ENCODE measurements around the gene BCL11A. TPM values are rescaled to one million over a fixed set of nuclear protein-coding genes. Genes with fewer than 3 reads are reported as not detected.
A peak's percentile ranks its signal among the peaks of the same experiment; 100 is the strongest.

Gene BCL11A
- total RNA-seq, 1 donor from 2014 or later, result 0.67 TPM

- peaks cover 8% of the 10 kb centered on the region for H3K4me1 Mint-ChIP-seq
- no peak overlapping the region for H3K4me3 Mint-ChIP-seq
- Histone ChIP-seq H3F3A (ENCODE audit: low read depth) (no peaks in the 10 kb centered on the region), H3K9me3 (ENCODE audit: low read depth) (no peaks in the 10 kb centered on the region), H3K79me2 (ENCODE audit: low read depth) (no peaks in the 10 kb centered on the region), H3K36me3 (no peaks in the 10 kb centered on the region), H3K4me1 (peaks cover 31% of the 10 kb centered on the region), H2AFZ (replicated peaks) (no peak overlapping the region), H3K4me2 (no peak overlapping the region), H3K27me3 (no peaks in the 10 kb centered on the region), H3K4me3 (no peak overlapping the region), H3K27ac (no peak overlapping the region), H4K20me1 (ENCODE audit: low read depth) (no peaks in the 10 kb centered on the region), H3K9ac (no peak overlapping the region)
- H3K36me3 Mint-ChIP-seq, result no peaks in the 10 kb centered on the region
- no peak for TF ChIP-seq EZH2phosphoT487 (IDR thresholded peaks at IDR 0.05)
- H3K9me3 Mint-ChIP-seq, result no peaks in the 10 kb centered on the region
- no peak for DNase-seq (ENCODE audit: low spot score)
- H3K27me3 Mint-ChIP-seq (ENCODE audit: insufficient read depth, low read depth), result no peaks in the 10 kb centered on the region
- peak overlapping the region; percentile 33 for H3K27ac Mint-ChIP-seq
These were observed 74.8 kb downstream of the BCL11A start for GRCh38 chr2:60478660-60479059.

GRCh38 chr2:60476206-60476954, 77.1 kb downstream of the BCL11A start:
- no peak overlapping the region for H3K27ac Mint-ChIP-seq
- no peaks in the 10 kb centered on the region for H3K36me3 ChIP-seq
- H3F3A ChIP-seq (ENCODE audit: low read depth), result peaks cover 4% of the 10 kb centered on the region
- H3K9me3 ChIP-seq (ENCODE audit: low read depth), result no peaks in the 10 kb centered on the region
- H4K20me1 ChIP-seq (ENCODE audit: low read depth), result no peaks in the 10 kb centered on the region
- peaks cover 42% of the 10 kb centered on the region for H3K4me1 ChIP-seq
- H3K27ac ChIP-seq, result no peak overlapping the region
- no peaks in the 10 kb centered on the region for H3K27me3 ChIP-seq
- H3K4me1 Mint-ChIP-seq, result peaks cover 5% of the 10 kb centered on the region
- H3K9ac ChIP-seq, result no peak overlapping the region
- DNase-seq (ENCODE audit: low spot score), result no peak
- H3K27me3 Mint-ChIP-seq (ENCODE audit: insufficient read depth, low read depth), result no peaks in the 10 kb centered on the region
- TF ChIP-seq EZH2phosphoT487 (IDR thresholded peaks at IDR 0.05) (no peak), EZH2 (IDR thresholded peaks at IDR 0.05) (no peak), CTCF (IDR thresholded peaks at IDR 0.05) (no peak)
- no peaks in the 10 kb centered on the region for H3K9me3 Mint-ChIP-seq
- no peaks in the 10 kb centered on the region for H3K36me3 Mint-ChIP-seq
- H3K4me3 Mint-ChIP-seq, result no peak overlapping the region
- H3K4me2 ChIP-seq, result no peak overlapping the region
- no peaks in the 10 kb centered on the region for H3K79me2 ChIP-seq (ENCODE audit: low read depth)
- no peak overlapping the region for H3K4me3 ChIP-seq
- no peak overlapping the region for H2AFZ ChIP-seq (replicated peaks)

- no peaks in the 10 kb centered on the region for H4K20me1 ChIP-seq (ENCODE audit: low read depth)
These were observed 78.2 kb downstream of the BCL11A start for GRCh38 chr2:60475123-60475830.

More at GRCh38 chr2:60475123-60475830, 78.2 kb downstream of the BCL11A start:
- Mint-ChIP-seq H3K27ac (no peak overlapping the region), H3K9me3 (no peaks in the 10 kb centered on the region), H3K4me1 (no peaks in the 10 kb centered on the region), H3K4me3 (no peak overlapping the region), H3K27me3 (ENCODE audit: insufficient read depth, low read depth) (no peaks in the 10 kb centered on the region), H3K36me3 (no peaks in the 10 kb centered on the region)
- no peak overlapping the region for H2AFZ ChIP-seq (replicated peaks)
- H3K27ac ChIP-seq, result no peak overlapping the region
- peak overlapping the region; percentile 41 for H3K4me2 ChIP-seq
- H3F3A ChIP-seq (ENCODE audit: low read depth), result peaks cover 4% of the 10 kb centered on the region
- TF ChIP-seq EZH2 (IDR thresholded peaks at IDR 0.05), result no peak
- TF ChIP-seq EZH2phosphoT487 (IDR thresholded peaks at IDR 0.05), result no peak
- no peak for TF ChIP-seq CTCF (IDR thresholded peaks at IDR 0.05)
- no peak overlapping the region for H3K9ac ChIP-seq
- no peaks in the 10 kb centered on the region for H3K27me3 ChIP-seq
- no peak overlapping the region for H3K4me3 ChIP-seq
- no peaks in the 10 kb centered on the region for H3K79me2 ChIP-seq (ENCODE audit: low read depth)
- H3K4me1 ChIP-seq, result peaks cover 49% of the 10 kb centered on the region
- H3K36me3 ChIP-seq, result no peaks in the 10 kb centered on the region
- no peaks in the 10 kb centered on the region for H3K9me3 ChIP-seq (ENCODE audit: low read depth)
- DNase-seq (ENCODE audit: low spot score), result no peak

All from neural progenitor cell (in vitro differentiated cells).